ENCODE measurements around the gene MLH1.
"Not testable (repeated sequence)": the region's sequence is repeated elsewhere in the genome, so short reads cannot be mapped to it uniquely, and the experiment has no call there.

DNA sequence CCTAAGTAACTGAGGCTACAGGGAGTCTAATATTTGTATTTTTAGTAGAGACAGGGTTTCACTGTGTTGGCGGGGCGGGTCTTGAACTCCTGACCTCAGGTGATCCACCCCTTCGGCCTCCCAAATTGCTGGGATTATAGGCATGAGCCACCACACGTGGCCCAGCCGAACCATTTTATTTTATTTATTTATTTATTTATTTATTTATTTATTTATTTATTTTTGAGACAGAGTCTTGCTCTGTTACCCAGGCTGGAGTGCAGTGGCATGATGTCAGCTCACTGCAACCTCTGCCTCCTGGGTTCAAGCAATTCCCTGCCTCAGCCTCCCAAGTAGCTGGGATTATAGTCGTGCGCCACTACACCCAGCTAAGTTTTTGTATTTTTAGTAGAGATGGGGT, 30.3 kb upstream of the MLH1 start:
- TF ChIP-seq POLR2A (IDR thresholded peaks at IDR 0.05; ENCODE audit: low read length); GATA1 (IDR thresholded peaks at IDR 0.05; ENCODE audit: low read depth, low read length): not testable (repeated sequence)

Measured in erythroblast (primary cell).